Ovary (tissue), 9 donors: ENCODE results near the gene DVL1. TPM values are rescaled to one million over a fixed set of nuclear protein-coding genes. Genes with fewer than 3 reads are reported as not detected.

Source experiments
- DNase-seq, 5 donors: peaks; one replicate each; pipeline ENCODE4 v3.0.0-alpha.2; 2019 to 2020
- H3K27ac ChIP-seq, 2 donors: fragments of 200-600 bp; one replicate each; pipeline versions ENCODE4 v1.5.1 to v1.8.0; 2019 to 2022
- H3K27me3 ChIP-seq: fragments of 200-600 bp; one replicate; pipeline ENCODE4 v1.8.0; 2022
- H3K36me3 ChIP-seq: fragments of 200-600 bp; sonication (generic); one replicate; pipeline ENCODE4 v1.5.1; 2019
- H3K4me1 ChIP-seq: one replicate; pipeline ENCODE4 v1.8.1; 2013; ENCODE audit warnings: mild to moderate bottlenecking, moderate library complexity; ENCODE audit not compliant: insufficient read depth
- H3K4me3 ChIP-seq: fragments of 200-600 bp; sonication (generic); one replicate; pipeline ENCODE4 v1.5.1; 2017
- H3K9me3 ChIP-seq, 2 donors: fragments of 200-600 bp in 1 of 2; sonication (generic) in 1 of 2; one replicate each; pipeline versions ENCODE4 v1.5.1 to v1.8.1; 2013 to 2019; ENCODE audit warnings: mild to moderate bottlenecking in 1 of 2, moderate library complexity in 1 of 2
- CTCF ChIP-seq, 3 donors: fragments of 450-650 bp in 2 of 3; fragments of 200-600 bp in 1 of 3; IDR thresholded peaks; one replicate each; pipeline versions ENCODE4 v1.5.1 to v1.8.0; 2016 to 2022; ENCODE audit warnings: antibody characterized with exemption in 3 of 3, mild to moderate bottlenecking in 1 of 3
- EP300 ChIP-seq: sonication (generic); formaldehyde crosslinking; IDR thresholded peaks from one replicate; pipeline ENCODE4 v1.6.1; 2017; ENCODE audit warnings: antibody characterized with exemption
- POLR2A ChIP-seq: fragments of 450-650 bp; IDR thresholded peaks from one replicate; pipeline ENCODE4 v1.6.1; 2017; ENCODE audit warnings: antibody characterized with exemption, mild to moderate bottlenecking, moderate library complexity
- WGBS, 3 donors: extraction: QIAGEN DNeasy Blood & Tissue Kit in 1 of 3; methylation state at CpG; one replicate each; pipeline versions ENCODE4 v1.1.5 to v1.1.7; 2013 to 2017; 5-methylcytosine and 5-hydroxymethylcytosine counted together
- intact Hi-C, 4 donors: fragments of 100-400 bp; cut with DNase I; formaldehyde crosslinking; loops; one replicate each; pipeline versions ENCODE4 v1.11.0 to v1.15.1; 2022 to 2023
- polyA plus RNA-seq, 2 donors: library from polyadenylated mRNA; stranded (reverse); fragments of 200-250 nt in 1 of 2; fragments of 350-450 nt in 1 of 2; fragmentation: Illumina TruSeq in 1 of 2; extraction: RNeasy Lipid Tissue Mini Kit (QIAGEN cat#74804) in 1 of 2; gene quantifications; one replicate each; pipeline ENCODE4 v1.2.3, GENCODE V29; 2013 to 2014
- total RNA-seq, 7 donors: library from RNA; depleted of rRNA in 2 of 7; stranded (reverse); fragments of >200 nt in 2 of 7; fragmentation: NEBNext Ultra II Directional in 3 of 7; extraction: Animal tissue kit (Norgen Biotek cat#: 25700) in 3 of 7; gene quantifications; one replicate each; pipeline versions ENCODE4 v1.1.0 to v1.2.4, GENCODE V29; 2016 to 2023
- donor health status: DM: no; HTN: no; CAD: no; lungs with moderate emphysema.
- donor health status: DM: no; HTN: no; CAD: no.
- donor health status: Bipolar disorder and iron deficiency.
- donor health status: DM: yes; HTN: yes; CAD: no.
- donor health status: DM: no; HTN: no; CAD: no.
- donor health status: DM: yes; HTN: yes; CAD: no.

Gene DVL1
- total and polyA plus RNA-seq, 9 donors, result 2.1 to 85.2 (median 62.5) TPM

- Histone ChIP-seq H3K36me3 (no peaks in the 10 kb centered on the region), H3K27ac (no peak overlapping the region), H3K4me1 (peaks cover 17% of the 10 kb centered on the region), H3K9me3 (no peaks in the 10 kb centered on the region), H3K27me3 (no peaks in the 10 kb centered on the region), H3K4me3 (no peak overlapping the region)
- no peak for DNase-seq
- intact Hi-C loops, result no loop called here
- 22 to 33% (median 27%) methylated on average over 4 to 5 of the region's 5 CpGs for WGBS, 3 donors
- TF ChIP-seq POLR2A (no peak), CTCF (IDR thresholded peaks at IDR 0.05) (no peak), EP300 (no peak)
Observed at GRCh38 chr1:1352786-1353388, 3.7 kb upstream of the DVL1 start.

GRCh38 chr1:1351511-1352427 lies 2.6 kb upstream of the DVL1 start:
- Histone ChIP-seq H3K4me3 (no peak overlapping the region), H3K9me3 (no peaks in the 10 kb centered on the region), H3K36me3 (no peaks in the 10 kb centered on the region), H3K27me3 (no peaks in the 10 kb centered on the region), H3K4me1 (peaks cover 23% of the 10 kb centered on the region), H3K27ac (peak overlapping the region; percentile 21 to 72)
- intact Hi-C loops, result no loop called here
- DNase-seq, result peak in 3 of 5 donors; percentile 63 to 71 (median 69)
- 40 to 42% (median 41%) methylated on average over 29 of the region's 29 CpGs for WGBS, 3 donors
- no peak for TF ChIP-seq POLR2A
- TF ChIP-seq CTCF (IDR thresholded peaks at IDR 0.05), result no peak
- no peak for TF ChIP-seq EP300

GRCh38 chr1:1348420-1349255 lies 580 bp downstream of the DVL1 start:
- no peaks in the 10 kb centered on the region for H3K9me3 ChIP-seq
- intact Hi-C loops, result loop anchor here in 1 of 4 donors (1.0 to 2.0 kb wide), 3 partner anchors 24 to 75 kb away; partner anchors contain the start of genes CCNL2, CPTP, INTS11 and UBE2J2
- TF ChIP-seq CTCF (IDR thresholded peaks at IDR 0.05), result no peak
- TF ChIP-seq POLR2A, result no peak
- no peak for TF ChIP-seq EP300
- no peaks in the 10 kb centered on the region for H3K27me3 ChIP-seq
- 1% methylated on average over 36 to 109 of the region's 109 CpGs for WGBS, 3 donors
- no peaks in the 10 kb centered on the region for H3K36me3 ChIP-seq
- peak overlapping the region; percentile 20 to 53 for H3K27ac ChIP-seq
- peaks cover 33% of the 10 kb centered on the region for H3K4me1 ChIP-seq
- H3K4me3 ChIP-seq, result peak overlapping the region; percentile 46
- DNase-seq, result peak in 3 of 5 donors; percentile 64 to 77 (median 66)
